ENCODE results near the gene VWA5B2.

DNA sequence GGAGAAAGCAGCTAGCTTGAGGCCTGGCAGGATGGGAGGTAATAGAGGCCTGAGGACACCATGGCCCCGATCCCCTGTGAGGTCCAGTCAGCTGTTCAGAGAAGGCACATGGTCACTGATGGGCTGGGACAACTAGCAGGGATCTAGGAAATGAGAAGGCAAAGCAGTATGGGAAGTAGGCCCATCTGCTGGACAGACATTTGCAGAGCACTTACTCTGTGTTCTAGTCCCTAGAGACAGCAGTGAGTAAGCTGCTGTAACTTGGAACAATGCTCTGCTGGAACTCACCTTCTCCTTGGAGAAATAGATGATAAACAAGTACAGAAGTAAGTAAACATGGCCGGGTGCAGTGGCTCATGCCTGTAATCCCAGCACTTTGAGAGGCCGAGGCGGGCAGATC is 53.6 kb downstream of the VWA5B2 start:
- TF ChIP-seq GATA2 (IDR thresholded peaks at IDR 0.05; ENCODE audit: low read depth, low read length) (no peak), GATA3 (IDR thresholded peaks at IDR 0.05; ENCODE audit: low read depth, low read length) (no peak)
